M059J (cell line): Measurements from ENCODE around the gene PSKH1. TPM values are rescaled to one million over a fixed set of nuclear protein-coding genes. Genes with fewer than 3 reads are reported as not detected.
"Not testable (repeated sequence)": the region's sequence is repeated elsewhere in the genome, so short reads cannot be mapped to it uniquely, and the experiment has no call there.

Experiments
- DNase-seq: peaks from one replicate; pipeline ENCODE4 v3.0.0-alpha.2; 2012; ENCODE audit warnings: low read depth
- total RNA-seq: library from RNA; depleted of rRNA; stranded (reverse); fragments of >200 nt; shearing (Covaris generic); gene quantifications from 2 replicates; pipeline ENCODE4 v1.2.3, GENCODE V29; 2014

Gene PSKH1
- total RNA-seq, 1 experiment from 2014 or later: 8.2 TPM

GRCh38 chr16:67886387-67886786 is 6.7 kb upstream of the PSKH1 start:
- no peak for DNase-seq

DNA sequence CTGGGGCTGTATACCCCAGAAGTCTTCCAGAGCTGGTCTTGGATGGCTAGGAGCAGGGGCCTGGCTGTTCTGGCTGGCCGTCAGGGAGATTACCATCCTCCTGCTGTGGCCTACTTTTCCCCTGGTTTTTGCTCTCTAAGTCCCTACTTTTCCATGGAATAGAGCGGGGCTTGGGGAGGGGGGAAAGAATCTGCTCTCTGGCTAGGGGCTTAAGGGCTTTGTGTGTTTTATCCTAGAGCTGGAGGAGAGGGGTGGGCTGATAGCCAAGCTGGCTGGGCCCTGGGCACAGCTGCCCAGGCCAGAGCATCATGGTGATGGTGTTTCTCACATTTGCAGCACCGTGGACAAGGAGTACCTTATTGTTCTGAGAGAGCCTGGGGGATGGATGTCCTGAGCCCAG is 4.7 kb upstream of the PSKH1 start:
- DNase-seq: no peak

GRCh38 chr16:67892375-67892774 is 679 bp upstream of the PSKH1 start:
- no peak for DNase-seq

- no peak for DNase-seq
Observed at GRCh38 chr16:67893743-67894399, 817 bp downstream of the PSKH1 start.

DNA sequence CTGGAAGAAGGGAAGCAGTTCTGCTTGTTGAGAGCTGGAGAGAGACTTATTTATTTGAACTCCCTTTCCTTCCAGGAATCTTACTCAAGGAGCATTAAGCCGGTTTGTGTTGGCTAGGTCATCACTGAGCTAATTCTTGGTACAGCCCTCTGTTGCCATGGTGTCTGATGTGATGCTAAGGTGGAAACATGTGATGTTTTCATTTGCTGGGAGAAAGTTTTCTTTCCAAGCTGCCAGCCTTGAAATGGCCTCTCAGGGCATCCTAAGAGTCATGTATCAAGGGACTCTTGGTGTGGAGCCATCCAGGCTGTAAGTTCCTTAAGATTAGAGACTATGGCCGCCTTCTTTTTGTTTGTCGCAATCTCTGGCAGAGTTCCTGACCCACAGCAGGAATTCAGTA is 4.2 kb downstream of the PSKH1 start:
- peak; percentile 32 for DNase-seq

DNA sequence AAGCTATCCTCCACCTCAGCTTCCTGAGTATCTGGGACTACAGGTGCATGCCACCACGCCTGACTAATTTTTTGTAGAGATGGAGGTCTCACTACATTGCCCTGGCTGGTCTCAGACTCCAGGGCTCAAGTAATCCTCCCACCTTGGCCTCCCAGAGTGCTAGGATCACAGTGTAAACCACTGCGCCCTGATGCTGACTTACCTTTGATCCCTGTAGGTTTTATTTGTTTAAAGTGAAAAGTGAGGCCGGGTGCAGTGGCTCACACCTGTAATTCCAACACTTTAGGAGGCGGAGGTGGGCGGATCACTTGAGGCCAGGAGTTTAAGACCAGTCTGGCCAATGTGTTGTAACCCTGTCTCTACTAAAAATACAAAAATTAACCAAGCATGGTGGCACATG is 8.7 kb downstream of the PSKH1 start:
- no peak for DNase-seq

DNA sequence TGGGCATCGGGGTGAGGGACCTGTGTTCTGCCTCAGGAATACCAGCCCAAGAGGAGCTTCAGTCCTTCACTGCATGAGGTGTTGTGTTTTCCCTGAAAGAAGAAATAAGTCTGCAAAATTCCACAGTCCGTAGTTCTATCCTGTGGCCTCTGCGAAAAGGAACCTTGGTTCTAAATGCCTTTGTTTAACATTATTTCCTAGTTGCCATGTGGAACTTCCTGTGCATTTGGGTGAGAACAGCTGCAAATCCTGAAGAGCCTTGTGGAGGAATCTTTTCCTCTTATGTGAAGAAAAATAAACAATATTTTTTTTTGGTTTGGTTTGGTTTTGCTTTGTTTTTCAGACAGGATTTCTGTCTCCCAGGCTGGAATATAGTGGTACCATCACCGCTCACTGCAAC is 9.8 kb downstream of the PSKH1 start:
- DNase-seq: no peak

DNA sequence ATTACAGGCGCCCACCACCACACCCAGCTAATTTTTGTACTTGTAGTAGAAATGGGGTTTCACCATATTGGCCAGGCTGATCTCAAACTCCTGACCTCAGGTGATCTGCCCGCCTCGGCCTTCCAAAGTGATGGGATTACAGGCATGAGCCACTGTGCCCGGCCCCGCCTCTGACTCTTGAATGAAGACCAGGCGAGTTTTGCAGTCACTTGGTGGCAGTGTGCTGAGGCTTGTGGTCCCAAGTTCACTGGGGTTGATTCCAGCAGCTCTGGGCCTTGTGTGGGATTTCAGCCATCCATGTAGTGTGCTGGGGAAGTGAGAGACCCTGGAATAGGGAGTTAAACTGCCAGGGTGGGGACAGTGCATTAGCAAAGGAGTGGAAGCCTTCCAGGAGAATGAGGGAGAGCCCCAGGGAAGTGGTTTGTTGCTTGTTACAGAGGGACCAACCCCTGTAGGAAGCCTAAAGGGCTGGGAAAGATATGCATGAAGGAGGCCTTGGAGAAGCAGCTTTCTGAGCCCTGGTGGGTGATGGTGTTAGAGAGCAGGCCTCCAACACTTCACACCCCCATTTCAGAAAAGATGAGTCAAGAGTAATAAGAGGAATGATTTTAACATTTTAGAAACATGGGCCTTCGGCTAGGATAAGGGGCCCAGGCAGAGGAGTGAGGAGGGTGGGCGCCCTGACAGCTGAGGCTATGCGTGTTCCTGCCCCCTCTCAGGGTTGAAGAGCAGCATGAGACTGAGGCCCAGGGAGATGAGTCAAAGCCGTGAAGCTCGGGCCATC is 14.5 kb downstream of the PSKH1 start:
- no peak for DNase-seq

DNA sequence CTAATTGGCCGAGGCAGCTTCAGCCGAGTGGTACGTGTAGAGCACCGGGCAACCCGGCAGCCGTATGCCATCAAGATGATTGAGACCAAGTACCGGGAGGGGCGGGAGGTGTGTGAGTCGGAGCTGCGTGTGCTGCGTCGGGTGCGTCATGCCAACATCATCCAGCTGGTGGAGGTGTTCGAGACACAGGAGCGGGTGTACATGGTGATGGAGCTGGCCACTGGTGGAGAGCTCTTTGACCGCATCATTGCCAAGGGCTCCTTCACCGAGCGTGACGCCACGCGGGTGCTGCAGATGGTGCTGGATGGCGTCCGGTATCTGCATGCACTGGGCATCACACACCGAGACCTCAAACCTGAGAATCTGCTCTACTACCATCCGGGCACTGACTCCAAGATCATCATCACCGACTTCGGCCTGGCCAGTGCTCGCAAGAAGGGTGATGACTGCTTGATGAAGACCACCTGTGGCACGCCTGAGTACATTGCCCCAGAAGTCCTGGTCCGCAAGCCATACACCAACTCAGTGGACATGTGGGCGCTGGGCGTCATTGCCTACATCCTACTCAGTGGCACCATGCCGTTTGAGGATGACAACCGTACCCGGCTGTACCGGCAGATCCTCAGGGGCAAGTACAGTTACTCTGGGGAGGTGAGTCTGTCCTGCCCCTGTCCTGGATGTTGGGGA is 16.1 kb downstream of the PSKH1 start:
- DNase-seq: no peak

DNA sequence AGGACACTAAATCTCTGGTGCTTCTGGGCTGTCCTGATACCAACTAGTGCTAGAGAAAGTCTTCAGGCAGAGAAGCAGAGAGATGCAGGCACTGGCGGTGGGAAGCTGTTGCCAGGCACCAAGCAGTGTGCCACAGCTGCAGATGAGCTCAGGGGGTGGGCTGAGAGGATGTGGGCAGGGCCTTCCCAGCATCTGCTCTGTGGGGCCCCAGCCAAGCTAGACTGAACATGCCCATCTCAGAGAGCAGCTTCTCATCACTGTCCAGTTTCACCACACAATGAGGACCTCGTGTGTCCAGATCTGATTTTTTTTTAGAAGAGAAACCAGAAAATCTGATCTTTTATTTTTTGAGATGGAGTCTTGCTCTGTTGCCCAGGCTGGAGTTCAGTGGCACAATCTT is 17.1 kb downstream of the PSKH1 start:
- no peak for DNase-seq

DNA sequence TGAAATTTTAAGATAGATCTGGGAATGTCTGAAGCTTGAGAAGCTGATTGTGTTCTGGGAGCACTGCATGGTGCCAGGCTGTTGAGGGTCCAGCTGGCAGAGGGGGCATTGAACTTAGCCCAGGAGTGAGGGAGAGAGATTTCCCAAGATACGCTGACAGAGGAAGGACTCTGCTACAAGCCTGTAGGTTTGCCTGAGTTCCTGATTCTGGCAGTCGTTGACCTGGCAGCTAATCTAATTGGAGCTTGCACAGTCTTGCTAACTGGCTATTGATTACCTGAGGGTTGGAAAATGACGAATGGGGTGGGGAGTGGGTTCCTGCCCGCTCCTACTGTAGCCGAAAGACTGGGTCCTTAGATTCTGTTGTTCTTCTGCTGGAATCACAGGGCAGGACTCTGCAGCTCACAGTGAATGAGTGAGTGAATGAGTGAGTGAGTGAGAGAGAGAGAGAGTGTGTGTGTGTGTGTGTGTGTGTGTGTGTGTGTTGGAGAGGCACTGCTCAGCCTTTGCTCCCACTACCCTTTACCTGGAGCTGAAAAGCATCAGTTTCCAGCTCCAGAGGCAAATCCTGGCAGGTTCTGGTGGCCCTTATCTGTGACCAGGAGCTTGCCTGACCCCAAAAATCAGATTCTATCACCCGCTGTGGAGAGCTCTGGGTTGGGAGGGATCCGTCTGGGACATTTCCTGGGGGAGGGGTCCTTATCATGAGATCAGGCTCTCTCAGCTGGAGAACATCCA is 21.9 kb downstream of the PSKH1 start:
- DNase-seq: no peak

DNA sequence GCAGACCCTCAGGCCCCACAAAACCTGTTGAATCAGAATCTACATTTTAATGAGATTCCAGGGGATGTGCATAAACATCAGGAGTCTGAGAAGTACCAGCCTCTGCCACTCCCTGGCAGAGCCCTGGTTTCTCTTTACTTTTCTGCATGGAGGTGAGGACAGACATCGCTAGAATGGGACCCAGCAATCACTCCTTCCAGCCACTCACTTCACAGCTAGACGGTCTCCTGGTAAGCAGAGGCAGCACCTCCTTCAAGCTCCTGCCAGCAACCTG is 22.4 kb downstream of the PSKH1 start:
- DNase-seq: not testable (repeated sequence)

DNA sequence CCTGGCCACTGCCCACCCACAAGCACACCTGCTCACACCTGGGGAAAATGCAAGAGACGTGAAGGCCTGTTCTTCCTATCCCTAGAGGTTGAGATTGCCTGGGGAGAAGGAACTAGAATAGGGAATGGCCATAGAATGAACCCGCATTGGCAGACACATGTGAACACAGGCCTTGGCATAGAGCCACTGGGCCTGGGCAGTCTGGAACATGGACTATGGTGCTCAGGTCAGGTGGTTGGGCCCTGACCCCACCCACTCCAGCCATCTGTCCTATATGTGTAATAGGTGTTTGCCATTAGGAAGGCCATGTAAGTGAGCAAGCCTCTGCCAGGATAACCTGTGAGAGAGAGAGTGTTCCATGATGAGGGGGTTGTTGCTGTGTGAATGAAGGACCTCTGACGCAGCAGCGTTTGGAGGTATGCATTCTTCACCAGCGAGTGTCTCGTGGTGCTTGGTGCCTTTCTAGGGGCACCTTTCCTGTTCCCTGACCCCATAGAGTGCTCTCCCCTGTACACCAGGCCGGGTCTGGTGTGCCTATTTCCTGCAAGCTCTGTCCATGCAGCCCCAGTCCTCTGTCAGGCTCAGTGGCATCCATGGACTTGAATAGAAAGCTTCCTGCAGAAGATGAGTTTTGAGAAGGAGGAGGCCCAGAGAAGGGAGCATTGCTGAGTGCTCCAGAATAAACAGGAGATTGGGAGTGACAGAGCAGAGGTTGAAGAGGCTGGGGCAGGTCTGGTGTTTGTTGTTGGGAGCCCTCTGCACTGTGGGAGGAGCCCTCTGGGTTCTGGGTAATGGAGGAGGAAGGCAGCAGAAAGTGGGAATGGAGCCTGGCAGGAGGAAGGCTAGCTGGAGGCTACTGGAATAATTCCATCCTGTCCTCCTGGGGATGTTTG is 23.0 kb downstream of the PSKH1 start:
- peak; percentile 37 for DNase-seq

- peak; percentile 47 for DNase-seq
Observed at GRCh38 chr16:67917140-67917851, 24.2 kb downstream of the PSKH1 start.

DNA sequence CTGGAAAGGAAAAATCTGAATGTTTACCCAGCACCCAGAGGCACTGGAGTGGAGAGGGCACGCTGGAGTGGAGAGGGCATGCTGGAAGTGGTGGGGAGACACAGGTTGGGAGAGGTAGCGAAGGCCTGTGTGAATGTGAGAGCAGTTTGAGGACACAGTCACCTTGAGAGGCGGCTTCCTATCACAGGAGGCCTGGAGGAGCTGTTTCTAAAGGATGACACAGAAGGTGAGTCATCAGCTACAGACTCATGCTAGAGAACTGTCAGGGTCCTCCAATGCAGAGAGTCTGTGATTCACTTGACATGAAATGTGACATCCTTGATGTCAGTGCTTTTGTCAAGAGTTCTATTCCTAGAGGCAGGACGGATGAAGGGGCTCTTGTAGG is 24.8 kb downstream of the PSKH1 start:
- DNase-seq: peak; percentile 94

DNA sequence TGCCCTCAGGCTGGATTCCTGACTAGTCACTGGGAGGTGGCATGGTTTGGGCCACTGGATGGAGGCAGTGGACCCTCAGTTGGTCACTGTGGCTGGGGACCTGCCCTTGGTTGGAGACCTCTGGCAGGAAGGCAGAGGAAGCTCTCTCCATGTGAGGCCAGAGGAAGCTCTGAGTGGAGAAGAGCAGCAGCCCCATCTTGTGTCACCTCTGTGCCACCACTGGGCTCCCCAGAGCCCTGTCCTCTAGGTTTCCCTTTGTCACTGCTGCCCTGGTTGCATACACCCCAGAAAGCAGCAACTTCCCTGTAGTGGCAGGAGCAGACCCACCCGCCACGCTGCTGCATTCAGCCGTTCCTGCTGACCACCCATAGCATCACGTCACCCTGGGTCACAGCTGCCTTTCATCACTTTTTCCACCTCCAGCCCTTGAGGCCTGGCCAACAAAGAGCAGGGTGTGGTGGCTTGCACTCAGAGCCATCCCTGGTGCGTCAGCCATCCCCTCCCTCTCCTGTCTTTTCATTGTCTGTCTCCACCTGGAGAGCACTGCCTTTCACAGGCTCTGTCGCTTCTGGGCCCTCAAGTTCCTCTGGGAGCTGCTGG is 26.7 kb downstream of the PSKH1 start:
- DNase-seq: peak; percentile 18

DNA sequence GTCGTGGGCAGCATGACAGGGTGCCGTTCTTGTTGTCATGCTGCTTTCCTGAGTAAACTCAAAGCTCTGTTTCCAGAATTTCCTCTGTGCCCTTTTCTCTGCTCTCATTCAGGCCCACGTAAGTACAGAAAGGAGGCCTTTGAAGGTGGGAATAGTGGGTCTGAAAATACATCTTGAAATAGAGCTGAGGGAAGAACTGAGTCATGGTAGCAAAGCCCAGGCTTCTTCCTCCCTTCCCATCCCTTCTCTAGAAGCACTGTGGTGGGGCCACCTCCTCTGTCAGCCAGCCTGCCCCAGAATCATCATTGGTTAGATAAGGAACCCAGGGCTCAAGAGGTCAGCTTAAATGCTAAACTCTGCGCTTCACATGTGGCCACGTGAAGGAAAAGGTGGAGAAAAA is 29.2 kb downstream of the PSKH1 start:
- no peak for DNase-seq

- no peak for DNase-seq
Observed at GRCh38 chr16:67922740-67923139, 29.7 kb downstream of the PSKH1 start.

- no peak for DNase-seq
Observed at GRCh38 chr16:67923414-67924116, 30.5 kb downstream of the PSKH1 start.
